ENCODE results near the gene GCSAM. TPM values are rescaled to one million over a fixed set of nuclear protein-coding genes. Genes with fewer than 3 reads are reported as not detected.

Gene GCSAM
- total RNA-seq, 2 experiments from 2014 or later: 6.5 to 6.8 TPM

- Histone ChIP-seq H3K4me1 (ENCODE audit: insufficient read depth, low read length) (peaks cover 19% of the 10 kb centered on the region), H3K4me3 (ENCODE audit: low read length) (no peak overlapping the region), H3K9me3 (ENCODE audit: control insufficient read depth in 1 of 2, insufficient read depth in 1 of 2, low read length in 2 of 2) (no peaks in the 10 kb centered on the region), H3K27ac (ENCODE audit: low read depth in 1 of 2, low read length in 2 of 2) (no peak overlapping the region), H3K36me3 (ENCODE audit: insufficient read depth, low read length) (no peaks in the 10 kb centered on the region), H3K27me3 (ENCODE audit: control insufficient read depth in 1 of 2, insufficient read depth in 2 of 2, low read length in 2 of 2) (no peaks in the 10 kb centered on the region)
- H3K4me1 Mint-ChIP-seq (ENCODE audit: low read depth): peaks cover 43% of the 10 kb centered on the region
- POLR2A ChIA-PET: interaction anchor here (1.0 to 1.2 kb wide), 3 partner anchors 16 to 25 kb away, joined by 3 to 4 read pairs (median 4); no protein-coding TSS in a partner anchor
- no peak for TF ChIP-seq CTCF (IDR thresholded peaks at IDR 0.05)
- intact Hi-C loops (cut with DNase I, micrococcal nuclease): no loop called here
- peak overlapping the region; percentile 13 for H3K27ac Mint-ChIP-seq
- DNase-seq (no peak), ATAC-seq (ENCODE audit: poor library complexity) (no peak)
- no peaks in the 10 kb centered on the region for H3K27me3 Mint-ChIP-seq
- peaks cover 6% of the 10 kb centered on the region for H3K36me3 Mint-ChIP-seq (ENCODE audit: low read depth)
- no peak overlapping the region for H3K4me3 Mint-ChIP-seq
- CTCF ChIA-PET: no interaction called here
- no peaks in the 10 kb centered on the region for H3K9me3 Mint-ChIP-seq
Observed at GRCh38 chr3:112092496-112093179, 40.4 kb downstream of the GCSAM start.

- Mint-ChIP-seq H3K27ac (no peak overlapping the region), H3K36me3 (ENCODE audit: low read depth) (peaks cover 6% of the 10 kb centered on the region), H3K9me3 (no peaks in the 10 kb centered on the region), H3K27me3 (no peaks in the 10 kb centered on the region), H3K4me1 (ENCODE audit: low read depth) (peaks cover 59% of the 10 kb centered on the region), H3K4me3 (no peak overlapping the region)
- Histone ChIP-seq H3K27ac (ENCODE audit: low read depth in 1 of 2, low read length in 2 of 2) (no peak overlapping the region), H3K36me3 (ENCODE audit: insufficient read depth, low read length) (no peaks in the 10 kb centered on the region), H3K9me3 (ENCODE audit: control insufficient read depth in 1 of 2, insufficient read depth in 1 of 2, low read length in 2 of 2) (no peaks in the 10 kb centered on the region), H3K27me3 (ENCODE audit: control insufficient read depth in 1 of 2, insufficient read depth in 2 of 2, low read length in 2 of 2) (no peaks in the 10 kb centered on the region), H3K4me3 (ENCODE audit: low read length) (no peak overlapping the region), H3K4me1 (ENCODE audit: insufficient read depth, low read length) (peaks cover 34% of the 10 kb centered on the region)
- intact Hi-C loops (cut with DNase I, micrococcal nuclease): no loop called here
- DNase-seq: no peak
- ATAC-seq (ENCODE audit: poor library complexity): no peak
- TF ChIP-seq CTCF (IDR thresholded peaks at IDR 0.05): no peak
- CTCF ChIA-PET: no interaction called here
- POLR2A ChIA-PET: no interaction called here
Observed at GRCh38 chr3:112090887-112091586, 42.0 kb downstream of the GCSAM start.

- no peak for ATAC-seq (ENCODE audit: poor library complexity)
- Histone ChIP-seq H3K27me3 (ENCODE audit: control insufficient read depth in 1 of 2, insufficient read depth in 2 of 2, low read length in 2 of 2) (no peaks in the 10 kb centered on the region), H3K9me3 (ENCODE audit: control insufficient read depth in 1 of 2, insufficient read depth in 1 of 2, low read length in 2 of 2) (no peaks in the 10 kb centered on the region), H3K4me3 (ENCODE audit: low read length) (no peak overlapping the region), H3K27ac (ENCODE audit: low read depth in 1 of 2, low read length in 2 of 2) (no peak overlapping the region), H3K36me3 (ENCODE audit: insufficient read depth, low read length) (no peaks in the 10 kb centered on the region), H3K4me1 (ENCODE audit: insufficient read depth, low read length) (peaks cover 42% of the 10 kb centered on the region)
- intact Hi-C loops (cut with DNase I, micrococcal nuclease): loop anchor here in 1 of 2 experiments (5.0 kb wide), 1 partner anchor 43 kb away; no protein-coding TSS in a partner anchor
- ChIA-PET POLR2A (interaction anchor here (1.0 kb wide), 1 partner anchor 111 kb away, joined by 3 read pairs; no protein-coding TSS in a partner anchor), CTCF (no interaction called here)
- Mint-ChIP-seq H3K27me3 (no peaks in the 10 kb centered on the region), H3K4me3 (no peak overlapping the region), H3K36me3 (ENCODE audit: low read depth) (peaks cover under 1% of the 10 kb centered on the region), H3K4me1 (ENCODE audit: low read depth) (peaks cover 67% of the 10 kb centered on the region), H3K9me3 (no peaks in the 10 kb centered on the region), H3K27ac (no peak overlapping the region)
- peak in 1 of 14 experiments; percentile 15 for DNase-seq
- TF ChIP-seq CTCF (IDR thresholded peaks at IDR 0.05): no peak
Observed at GRCh38 chr3:112089956-112090886, 42.8 kb downstream of the GCSAM start.

All from CD4-positive, alpha-beta T cell (primary cell).